Bronchial epithelial cell (primary cell): ENCODE data around the gene HSF4. TPM values are rescaled to one million over a fixed set of nuclear protein-coding genes. Genes with fewer than 3 reads are reported as not detected.

Experiments
- DNase-seq: peaks from one replicate; pipeline ENCODE4 v3.0.0-alpha.2; 2010; ENCODE audit warnings: low read depth
- FAIRE-seq: peaks from 2 replicates; lab custom pipeline; 2011; peaks lifted over from hg19 to GRCh38; lab: Jason Lieb, UNC
- H3K27me3 ChIP-seq: 2 replicates; pipeline ENCODE4 v1.5.1; 2011; ENCODE audit warnings: low read length; ENCODE audit not compliant: control insufficient read depth, insufficient read depth
- H3K36me3 ChIP-seq: 2 replicates; pipeline ENCODE4 v1.5.1; 2011; ENCODE audit warnings: low read length; ENCODE audit not compliant: control insufficient read depth, insufficient read depth
- H3K4me3 ChIP-seq: 2 replicates; pipeline ENCODE4 v1.5.1; 2011; ENCODE audit warnings: mild to moderate bottlenecking, low read depth, low read length, control low read depth
- total RNA-seq: library from RNA; depleted of rRNA; stranded (reverse); fragments of >200 nt; gene quantifications from 2 replicates; pipeline ENCODE4 v1.2.1, GENCODE V29; 2014
- TF ChIP-seq, protein P1 (sequence below): IDR thresholded peaks from 2 replicates; pipeline ENCODE4 v1.5.1; 2011; ENCODE audit warnings: mild to moderate bottlenecking, moderate library complexity, low read length, control low read depth, inconsistent platforms; ENCODE audit not compliant: insufficient read depth, severe bottlenecking

HSF4 gene
- total RNA-seq, 1 donor from 2014 or later: 3.7 TPM

DNA sequence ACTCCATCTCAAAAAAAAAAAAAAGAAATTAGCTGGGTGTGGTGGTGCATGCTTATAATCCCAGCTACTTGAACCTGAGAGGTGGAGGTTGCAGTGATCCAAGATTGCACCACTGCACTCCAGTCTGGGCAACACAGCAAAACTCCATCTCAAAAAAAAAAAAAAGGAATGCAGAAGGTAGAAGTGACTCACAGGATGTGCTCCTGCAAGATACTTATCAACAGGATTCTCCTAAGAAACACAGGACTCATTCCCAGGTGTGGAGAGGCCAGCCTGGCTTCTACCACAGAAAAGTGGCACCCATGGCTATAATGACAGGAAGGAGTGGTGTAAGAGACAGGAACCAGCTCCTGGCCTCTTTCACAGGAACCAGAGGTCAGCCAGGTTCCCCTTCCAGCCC, 48.2 kb downstream of the HSF4 start:
- TF ChIP-seq, protein P1, sequence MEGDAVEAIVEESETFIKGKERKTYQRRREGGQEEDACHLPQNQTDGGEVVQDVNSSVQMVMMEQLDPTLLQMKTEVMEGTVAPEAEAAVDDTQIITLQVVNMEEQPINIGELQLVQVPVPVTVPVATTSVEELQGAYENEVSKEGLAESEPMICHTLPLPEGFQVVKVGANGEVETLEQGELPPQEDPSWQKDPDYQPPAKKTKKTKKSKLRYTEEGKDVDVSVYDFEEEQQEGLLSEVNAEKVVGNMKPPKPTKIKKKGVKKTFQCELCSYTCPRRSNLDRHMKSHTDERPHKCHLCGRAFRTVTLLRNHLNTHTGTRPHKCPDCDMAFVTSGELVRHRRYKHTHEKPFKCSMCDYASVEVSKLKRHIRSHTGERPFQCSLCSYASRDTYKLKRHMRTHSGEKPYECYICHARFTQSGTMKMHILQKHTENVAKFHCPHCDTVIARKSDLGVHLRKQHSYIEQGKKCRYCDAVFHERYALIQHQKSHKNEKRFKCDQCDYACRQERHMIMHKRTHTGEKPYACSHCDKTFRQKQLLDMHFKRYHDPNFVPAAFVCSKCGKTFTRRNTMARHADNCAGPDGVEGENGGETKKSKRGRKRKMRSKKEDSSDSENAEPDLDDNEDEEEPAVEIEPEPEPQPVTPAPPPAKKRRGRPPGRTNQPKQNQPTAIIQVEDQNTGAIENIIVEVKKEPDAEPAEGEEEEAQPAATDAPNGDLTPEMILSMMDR: no peak
- peak; percentile 88 for DNase-seq
- Histone ChIP-seq H3K27me3 (no peaks in the 10 kb centered on the region), H3K36me3 (no peaks in the 10 kb centered on the region), H3K4me3 (no peak overlapping the region)
- peak; percentile 66 for FAIRE-seq

DNA sequence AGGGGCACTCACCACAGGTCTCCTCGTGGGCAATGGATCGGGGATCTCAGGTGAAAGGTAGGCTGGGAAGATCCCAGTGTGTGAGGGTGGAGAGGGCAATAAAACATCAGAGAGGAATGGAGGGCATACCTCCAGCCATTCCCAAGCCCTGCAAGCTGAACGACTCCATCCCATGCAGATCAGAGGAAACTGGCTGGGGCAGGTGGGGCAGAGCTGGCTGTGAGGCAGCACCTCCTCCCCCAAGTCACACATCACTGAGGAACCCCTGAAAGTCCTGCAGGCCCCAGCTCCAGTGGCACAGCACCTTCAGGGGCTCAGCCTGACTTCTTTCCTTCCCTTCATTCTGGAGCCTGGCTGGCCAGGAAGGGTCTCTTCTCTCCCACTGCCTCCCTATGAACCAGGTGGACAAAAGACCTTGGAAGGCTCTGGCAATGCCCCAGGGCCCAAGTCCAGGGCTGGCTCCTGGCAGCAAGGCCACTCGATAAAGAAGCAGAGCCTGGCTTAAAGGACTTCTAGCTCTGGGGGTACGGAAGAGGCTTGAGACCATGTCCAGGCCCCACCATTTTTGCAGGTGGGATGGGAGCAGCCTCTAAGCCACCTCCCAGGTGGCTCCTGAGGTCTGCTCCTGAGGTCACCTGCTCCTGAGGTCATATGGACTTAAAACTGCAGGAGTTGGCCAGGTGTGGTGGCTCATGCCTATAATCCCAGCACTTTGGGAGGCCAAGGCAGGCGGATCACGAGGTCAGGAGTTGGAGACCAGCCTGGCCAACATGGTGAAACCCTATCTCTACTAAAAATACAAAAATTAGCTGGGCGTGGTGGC, 48.9 kb downstream of the HSF4 start:
- FAIRE-seq (no peak), DNase-seq (no peak)
- no peaks in the 10 kb centered on the region for H3K36me3 ChIP-seq
- H3K27me3 ChIP-seq: no peaks in the 10 kb centered on the region
- TF ChIP-seq, protein P1: no peak
- no peak overlapping the region for H3K4me3 ChIP-seq

DNA sequence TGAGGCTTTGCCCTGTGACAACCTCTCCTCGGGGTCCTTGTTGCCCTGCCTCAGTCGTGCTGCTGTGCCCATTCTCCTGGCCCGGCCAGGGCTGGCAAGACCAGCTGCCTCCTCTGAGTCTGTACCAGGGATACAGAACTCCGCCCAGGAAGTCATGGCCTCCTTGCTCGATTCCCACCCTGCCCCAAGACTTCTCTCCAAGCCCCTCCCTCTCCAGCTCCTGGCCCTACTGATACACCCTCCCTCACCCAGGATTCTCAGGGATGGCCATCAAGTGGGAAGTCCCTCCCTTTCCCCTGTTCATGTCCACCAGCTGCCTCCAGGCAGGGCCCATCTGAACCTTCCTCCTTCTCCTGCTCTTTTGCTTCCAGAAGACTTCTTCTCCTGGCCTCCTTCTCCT, 51.2 kb downstream of the HSF4 start:
- Histone ChIP-seq H3K36me3 (no peaks in the 10 kb centered on the region), H3K4me3 (no peak overlapping the region), H3K27me3 (no peaks in the 10 kb centered on the region)
- no peak for DNase-seq
- no peak for FAIRE-seq
- TF ChIP-seq, protein P1: no peak

DNA sequence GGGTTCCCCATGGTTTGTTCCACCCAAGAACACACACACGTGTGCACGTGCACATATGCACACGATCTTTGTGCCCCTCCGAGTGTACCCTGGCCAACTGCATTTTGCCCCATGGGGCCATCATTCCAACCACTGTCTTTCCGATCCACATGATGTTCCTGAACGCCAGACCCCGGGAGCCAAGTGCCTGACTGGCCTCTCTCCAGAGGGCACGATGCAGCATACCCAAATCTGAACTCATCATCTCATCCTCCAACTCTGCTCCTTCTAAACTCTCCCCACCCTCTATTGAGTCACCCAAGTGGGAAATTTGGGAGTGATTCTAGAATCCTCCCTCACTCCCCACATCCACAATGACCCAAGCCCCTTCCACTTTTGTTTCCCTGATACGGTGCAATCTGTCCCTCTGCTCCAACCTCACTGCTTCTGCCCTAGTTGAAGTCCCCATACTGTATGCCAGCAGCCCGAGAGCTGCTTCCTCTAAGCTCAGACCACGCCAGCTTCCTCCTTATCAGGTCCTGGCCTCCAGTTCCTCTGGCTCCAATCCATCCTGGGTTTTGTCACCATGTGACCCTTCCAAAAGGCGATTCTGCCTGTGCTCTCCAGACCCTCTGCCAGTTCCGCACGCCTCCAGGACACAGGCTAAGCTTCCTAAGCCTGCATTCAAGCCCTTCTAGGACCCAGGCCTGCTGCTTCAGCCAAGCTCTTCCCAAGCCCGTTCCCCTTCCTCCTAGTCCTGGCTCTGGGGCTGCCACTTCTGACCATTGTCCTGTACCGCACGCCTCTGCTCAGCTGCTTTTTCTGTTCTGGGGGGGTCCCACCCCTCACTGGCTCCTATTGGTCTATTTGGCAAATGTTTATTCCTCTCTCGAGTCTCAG, 52.3 kb downstream of the HSF4 start:
- FAIRE-seq (no peak), DNase-seq (no peak)
- H3K27me3 ChIP-seq: no peaks in the 10 kb centered on the region
- H3K36me3 ChIP-seq: no peaks in the 10 kb centered on the region
- TF ChIP-seq, protein P1: no peak
- no peak overlapping the region for H3K4me3 ChIP-seq

Other genes starting within 250 kb of the HSF4 start
- 1.8 and 5.8 TPM in 2 replicates for gene CDH16, start 245.9 kb upstream of the HSF4 start, total RNA-seq
- gene RRAD, start 239.2 kb upstream of the HSF4 start, total RNA-seq: 75.0 and 130 TPM in 2 replicates
- gene CIAO2B, start 230.3 kb upstream of the HSF4 start, total RNA-seq: 227 and 333 TPM in 2 replicates
- 78.2 and 434 TPM in 2 replicates for gene CES2, start 229.2 kb upstream of the HSF4 start, total RNA-seq
- 1.6 and 6.3 TPM in 2 replicates for gene CES3, start 203.5 kb upstream of the HSF4 start, total RNA-seq
- 1.1 and 1.5 TPM in 2 replicates for gene CES4A, start 176.2 kb upstream of the HSF4 start, total RNA-seq
- 101 and 121 TPM in 2 replicates for gene CBFB, start 135.6 kb upstream of the HSF4 start, total RNA-seq
- gene PHAF1, start 54.8 kb upstream of the HSF4 start, total RNA-seq: 7.6 and 16.3 TPM in 2 replicates
- 8.7 and 11.4 TPM in 2 replicates for gene B3GNT9, start 13.7 kb upstream of the HSF4 start, total RNA-seq
- gene TRADD, start 4.8 kb upstream of the HSF4 start, total RNA-seq: 31.9 and 35.8 TPM in 2 replicates
- 4.1 and 4.5 TPM in 2 replicates for gene FBXL8, start 4.8 kb upstream of the HSF4 start, total RNA-seq
- gene NOL3, start 5.8 kb downstream of the HSF4 start, total RNA-seq: 28.2 and 37.8 TPM in 2 replicates
- 5.5 and 5.8 TPM in 2 replicates for gene MATCAP1, start 19.2 kb downstream of the HSF4 start, total RNA-seq
- gene EXOC3L1, start 25.4 kb downstream of the HSF4 start, total RNA-seq: not detected in 2 replicates
- gene E2F4, start 27.4 kb downstream of the HSF4 start, total RNA-seq: 47.1 and 47.6 TPM in 2 replicates
- gene ELMO3, start 34.4 kb downstream of the HSF4 start, total RNA-seq: 25.6 and 44.0 TPM in 2 replicates
- gene TMEM208, start 62.4 kb downstream of the HSF4 start, total RNA-seq: 35.1 and 56.9 TPM in 2 replicates
- gene FHOD1, start 82.7 kb downstream of the HSF4 start, total RNA-seq: 2.0 and 2.6 TPM in 2 replicates
- 0.26 TPM in 2 replicates for gene SLC9A5, start 84.2 kb downstream of the HSF4 start, total RNA-seq
- gene PLEKHG4, start 114.8 kb downstream of the HSF4 start, total RNA-seq: 8.2 and 11.6 TPM in 2 replicates
- gene KCTD19, start 162.0 kb downstream of the HSF4 start, total RNA-seq: not detected in 2 replicates
- gene LRRC36, start 162.1 kb downstream of the HSF4 start, total RNA-seq: not detected in 2 replicates
- 0.13 TPM in 1 of 2 replicates, not detected in the other for gene TPPP3, start 228.8 kb downstream of the HSF4 start, total RNA-seq